HG03135 (cell line): ENCODE data around the gene CNOT6L.
"Not testable (repeated sequence)": the region's sequence is repeated elsewhere in the genome, so short reads cannot be mapped to it uniquely, and the experiment has no call there.

ENCODE experiments used
- ATAC-seq: cut with Tn5 transposase; IDR thresholded peaks from one replicate; pipeline ENCODE4 v1.9.1; 2021; ENCODE audit warnings: mild to moderate bottlenecking, moderate library complexity; ENCODE audit not compliant: unreplicated experiment

CNOT6L gene

GRCh38 chr4:77783895-77784294, 35.3 kb downstream of the CNOT6L start:
- ATAC-seq: no peak

DNA sequence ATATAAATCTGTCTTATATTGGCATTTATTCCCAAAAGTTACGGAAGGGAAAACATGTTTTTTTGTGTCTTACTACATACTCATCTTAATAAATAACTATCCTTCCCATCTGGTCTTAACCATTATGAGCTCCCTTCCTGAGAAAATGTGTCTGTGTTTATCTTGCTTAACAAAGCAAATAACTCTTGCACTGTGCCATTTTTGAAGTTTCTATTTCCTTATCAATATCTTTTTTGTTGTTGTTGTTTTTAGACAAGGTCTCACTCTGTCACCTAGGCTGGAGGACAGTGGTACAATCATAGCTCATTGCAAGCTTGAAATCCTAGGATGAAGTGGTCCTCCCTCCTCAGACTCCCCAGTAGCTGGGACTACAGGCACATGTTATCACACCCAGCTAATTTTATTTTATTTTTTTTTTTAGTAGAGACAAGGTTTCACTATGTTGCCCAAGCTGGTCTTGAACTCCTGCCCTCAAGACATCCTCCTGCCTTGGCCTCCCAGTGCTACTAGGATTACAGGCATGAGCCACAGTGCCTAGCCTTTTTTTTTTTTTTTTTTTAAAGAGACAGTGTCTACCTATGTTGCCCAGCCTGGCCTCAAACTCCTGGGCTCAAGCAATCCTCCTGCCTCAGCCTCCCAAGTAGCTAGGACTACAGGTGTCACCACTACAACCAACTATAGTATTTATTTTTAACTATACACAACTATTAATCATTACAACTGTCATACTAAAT, 36.9 kb downstream of the CNOT6L start:
- ATAC-seq: no peak

- ATAC-seq: not testable (repeated sequence)
These were observed 38.4 kb downstream of the CNOT6L start for GRCh38 chr4:77780762-77781161.

- no peak for ATAC-seq
These were observed 41.9 kb downstream of the CNOT6L start for GRCh38 chr4:77777135-77777807.

- no peak for ATAC-seq
These were observed 42.7 kb downstream of the CNOT6L start for GRCh38 chr4:77776182-77777134.

- no peak for ATAC-seq
These were observed 46.1 kb downstream of the CNOT6L start for GRCh38 chr4:77773101-77773500.

- no peak for ATAC-seq
These were observed 47.6 kb downstream of the CNOT6L start for GRCh38 chr4:77771566-77771965.

GRCh38 chr4:77765720-77766119, 53.4 kb downstream of the CNOT6L start:
- no peak for ATAC-seq

DNA sequence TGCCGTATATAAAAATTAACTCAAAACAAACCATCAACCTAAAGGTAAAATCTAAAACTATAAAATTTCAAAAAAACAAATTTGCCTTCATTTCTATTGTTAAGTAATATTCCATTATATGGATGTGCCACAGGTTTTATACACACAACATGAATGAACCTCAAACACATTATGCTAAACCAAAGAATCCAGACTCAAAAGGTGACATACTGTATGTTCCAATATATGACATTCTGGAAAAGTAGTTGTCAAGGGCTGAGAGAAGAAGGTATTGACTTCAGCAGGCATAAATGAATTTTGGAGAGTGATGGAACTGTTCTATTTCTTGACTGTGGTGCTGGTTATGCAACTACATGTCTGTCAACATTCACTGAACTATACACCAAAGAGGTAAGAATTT, 56.6 kb downstream of the CNOT6L start:
- ATAC-seq: no peak

DNA sequence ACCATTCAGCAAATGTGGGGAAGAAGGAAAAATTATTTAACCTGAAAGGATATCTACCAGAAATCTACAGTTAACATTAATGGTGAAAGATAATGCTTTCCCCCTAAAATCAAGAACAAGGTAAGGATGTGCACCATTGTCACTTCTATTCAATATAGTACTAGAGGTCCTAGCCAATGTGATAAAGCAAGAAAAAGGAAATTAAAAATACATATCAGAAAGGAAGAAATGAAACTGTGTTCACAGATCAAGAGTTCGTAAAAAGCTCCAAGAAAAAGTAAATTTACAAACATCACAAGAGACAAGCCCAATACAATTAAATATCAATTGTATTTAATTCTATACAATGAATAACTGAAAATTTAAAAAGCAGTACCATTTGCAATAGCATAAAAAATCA, 57.6 kb downstream of the CNOT6L start:
- no peak for ATAC-seq

- ATAC-seq: no peak
These were observed 60.4 kb downstream of the CNOT6L start for GRCh38 chr4:77758804-77759203.

DNA sequence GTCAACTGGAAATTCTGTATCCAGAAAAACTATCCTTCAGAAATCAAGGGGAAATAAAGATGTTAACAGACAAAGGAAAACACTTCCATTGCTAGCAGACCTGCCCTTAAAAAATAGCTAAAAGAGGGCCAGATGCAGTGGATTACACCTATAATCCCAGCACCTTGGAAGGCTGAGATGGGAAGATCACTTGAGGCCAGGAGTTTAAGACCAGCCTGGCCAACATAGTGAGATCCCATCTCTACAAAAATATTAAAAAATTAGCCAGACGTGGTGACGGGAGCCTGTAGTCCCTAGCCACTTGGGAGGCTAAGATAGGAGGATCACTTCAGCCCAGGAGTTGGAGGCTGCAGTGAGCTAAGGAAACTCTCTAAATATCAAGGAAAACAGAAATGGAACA, 67.4 kb downstream of the CNOT6L start:
- ATAC-seq: no peak

GRCh38 chr4:77745792-77746191, 73.4 kb downstream of the CNOT6L start:
- ATAC-seq: no peak

- ATAC-seq: no peak
These were observed 77.1 kb downstream of the CNOT6L start for GRCh38 chr4:77742054-77742453.

DNA sequence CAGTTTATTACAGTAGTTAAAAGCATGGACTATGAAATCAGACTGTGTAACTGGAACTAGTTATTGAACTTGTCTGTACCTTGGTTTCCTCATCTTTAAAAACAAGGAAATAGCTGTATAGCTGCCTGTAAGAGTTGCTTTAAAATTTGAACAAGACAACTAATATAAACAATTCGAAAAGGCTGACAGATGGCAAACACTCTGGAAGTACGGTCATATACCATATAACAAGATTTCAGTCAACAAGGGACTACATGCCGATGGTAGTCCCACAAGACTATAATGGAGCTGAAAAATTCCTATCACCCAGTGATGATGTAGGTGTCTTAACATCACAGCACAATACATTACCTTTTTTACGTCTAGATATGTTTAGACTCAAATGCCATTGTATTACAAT, 78.7 kb downstream of the CNOT6L start:
- ATAC-seq: no peak

DNA sequence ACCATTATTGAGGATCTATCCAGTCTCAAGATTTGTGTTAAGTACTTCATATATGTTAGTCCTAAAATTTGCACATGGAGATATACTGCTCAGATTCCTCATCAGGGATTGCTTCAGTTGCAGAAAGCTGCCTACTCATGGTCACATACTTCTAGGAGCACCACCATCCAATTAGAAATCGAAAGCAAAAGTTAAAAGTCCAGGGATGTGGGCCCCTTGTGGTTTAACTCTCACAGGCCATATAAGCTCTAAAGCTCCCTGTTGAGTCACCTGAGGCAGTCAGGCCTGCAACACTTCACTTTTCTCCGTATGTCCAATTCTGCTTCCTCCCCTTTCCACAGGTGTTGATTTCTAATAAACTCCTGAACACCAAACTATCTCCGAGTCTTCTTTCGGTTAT, 84.2 kb downstream of the CNOT6L start:
- peak; percentile 92 for ATAC-seq

GRCh38 chr4:77731656-77732055, 87.5 kb downstream of the CNOT6L start:
- ATAC-seq: no peak

- ATAC-seq: no peak
These were observed 90.7 kb downstream of the CNOT6L start for GRCh38 chr4:77728420-77728819.

GRCh38 chr4:77721073-77721472, 98.1 kb downstream of the CNOT6L start:
- ATAC-seq: no peak

DNA sequence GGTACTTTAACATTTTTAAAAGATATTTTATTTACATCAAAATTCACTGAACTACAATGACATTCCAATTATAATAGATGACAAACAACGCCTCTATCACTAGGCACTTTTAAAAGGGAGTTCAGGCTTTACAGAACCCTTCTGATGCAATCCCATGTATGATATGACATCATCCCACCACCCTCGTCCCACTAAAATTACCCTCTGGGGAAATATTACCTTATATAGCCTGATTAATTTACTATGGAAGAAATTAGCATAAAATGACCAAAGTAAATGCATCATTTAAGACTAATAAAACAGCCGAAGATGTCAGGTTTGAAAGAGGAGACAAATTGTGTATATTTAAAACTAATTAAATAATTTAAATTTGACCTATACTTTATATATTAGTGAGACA, 100.7 kb downstream of the CNOT6L start:
- ATAC-seq: not testable (repeated sequence)
